ENCODE results near the gene PAEP. TPM values are rescaled to one million over a fixed set of nuclear protein-coding genes. Genes with fewer than 3 reads are reported as not detected.
"Not testable (repeated sequence)": the region's sequence is repeated elsewhere in the genome, so short reads cannot be mapped to it uniquely, and the experiment has no call there.

PAEP gene
- total and polyA plus RNA-seq, 7 donors: not detected

- intact Hi-C loops (cut with DNase I): no loop called here
- WGBS, 2 donors: 61 to 71% methylated on average over 30 of the region's 30 CpGs
Measured at GRCh38 chr9:135526730-135527571, 34.6 kb upstream of the PAEP start.

GRCh38 chr9:135528842-135529435, 32.6 kb upstream of the PAEP start:
- peak; percentile 2 for DNase-seq
- H3K27ac ChIP-seq; intact Hi-C loops (cut with DNase I); H3K4me1 ChIP-seq; H3K36me3 ChIP-seq; H3K4me3 ChIP-seq; H3K9me3 ChIP-seq: not testable (repeated sequence)
- WGBS, 2 donors: 94 to 96% methylated on average over 10 of the region's 10 CpGs
- H3K27me3 ChIP-seq: peaks cover 5 to 53% (median 8%) of the 10 kb centered on the region in 3 donors

More at GRCh38 chr9:135526730-135527571, 34.6 kb upstream of the PAEP start:
- DNase-seq: peak; percentile 53
- Histone ChIP-seq H3K4me1 (no peaks in the 10 kb centered on the region), H3K36me3 (no peaks in the 10 kb centered on the region), H3K9me3 (no peaks in the 10 kb centered on the region), H3K27me3 (peaks cover 5 to 72% (median 23%) of the 10 kb centered on the region in 3 donors), H3K4me3 (no peak overlapping the region), H3K27ac (no peak overlapping the region)
- TF ChIP-seq EP300 (IDR thresholded peaks at IDR 0.05) (no peak), CTCF (IDR thresholded peaks at IDR 0.05) (no peak), POLR2A (IDR thresholded peaks at IDR 0.05) (no peak), POLR2AphosphoS5 (IDR thresholded peaks at IDR 0.05) (no peak)

GRCh38 chr9:135530146-135530545, 31.4 kb upstream of the PAEP start:
- DNase-seq: peak; percentile 20
- no peaks in the 10 kb centered on the region for H3K9me3 ChIP-seq
- peaks cover 1 to 44% (median 8%) of the 10 kb centered on the region in 3 donors for H3K27me3 ChIP-seq
- no peak overlapping the region for H3K4me3 ChIP-seq
- H3K27ac ChIP-seq: no peak overlapping the region
- no peaks in the 10 kb centered on the region for H3K4me1 ChIP-seq
- WGBS, 2 donors: 69 to 80% methylated on average over 5 of the region's 5 CpGs
- intact Hi-C loops (cut with DNase I): no loop called here
- TF ChIP-seq CTCF (IDR thresholded peaks at IDR 0.05): no peak
- TF ChIP-seq EP300 (IDR thresholded peaks at IDR 0.05): no peak
- H3K36me3 ChIP-seq: no peaks in the 10 kb centered on the region

- Histone ChIP-seq H3K4me3 (no peak overlapping the region), H3K27ac (no peak overlapping the region), H3K27me3 (peaks cover 0 to 35% (median 8%) of the 10 kb centered on the region in 3 donors), H3K36me3 (no peaks in the 10 kb centered on the region), H3K9me3 (no peaks in the 10 kb centered on the region), H3K4me1 (no peaks in the 10 kb centered on the region)
- TF ChIP-seq POLR2A (IDR thresholded peaks at IDR 0.05): no peak
- DNase-seq: peak; percentile 50
- 91 to 93% methylated on average over 10 of the region's 10 CpGs for WGBS, 2 donors
- intact Hi-C loops (cut with DNase I): no loop called here
Measured at GRCh38 chr9:135531096-135531495, 30.5 kb upstream of the PAEP start.

GRCh38 chr9:135533113-135533512, 28.4 kb upstream of the PAEP start:
- Histone ChIP-seq H3K4me3 (no peak overlapping the region), H3K9me3 (no peaks in the 10 kb centered on the region), H3K4me1 (no peaks in the 10 kb centered on the region), H3K27ac (no peak overlapping the region), H3K27me3 (peaks cover 0 to 21% (median 0%) of the 10 kb centered on the region in 3 donors), H3K36me3 (no peaks in the 10 kb centered on the region)
- peak; percentile 14 for DNase-seq
- intact Hi-C loops (cut with DNase I): no loop called here
- 86% methylated on average over 3 of the region's 3 CpGs for WGBS, 2 donors
- TF ChIP-seq POLR2A (IDR thresholded peaks at IDR 0.05) (no peak), EP300 (IDR thresholded peaks at IDR 0.05) (no peak), CTCF (IDR thresholded peaks at IDR 0.05) (no peak), POLR2AphosphoS5 (IDR thresholded peaks at IDR 0.05) (no peak)
